Measurements from ENCODE around the gene PXN. TPM values are rescaled to one million over a fixed set of nuclear protein-coding genes. Genes with fewer than 3 reads are reported as not detected.

The PXN gene
- total RNA-seq: 10 to 100 TPM; 33.7 to 38.0 TPM

DNA sequence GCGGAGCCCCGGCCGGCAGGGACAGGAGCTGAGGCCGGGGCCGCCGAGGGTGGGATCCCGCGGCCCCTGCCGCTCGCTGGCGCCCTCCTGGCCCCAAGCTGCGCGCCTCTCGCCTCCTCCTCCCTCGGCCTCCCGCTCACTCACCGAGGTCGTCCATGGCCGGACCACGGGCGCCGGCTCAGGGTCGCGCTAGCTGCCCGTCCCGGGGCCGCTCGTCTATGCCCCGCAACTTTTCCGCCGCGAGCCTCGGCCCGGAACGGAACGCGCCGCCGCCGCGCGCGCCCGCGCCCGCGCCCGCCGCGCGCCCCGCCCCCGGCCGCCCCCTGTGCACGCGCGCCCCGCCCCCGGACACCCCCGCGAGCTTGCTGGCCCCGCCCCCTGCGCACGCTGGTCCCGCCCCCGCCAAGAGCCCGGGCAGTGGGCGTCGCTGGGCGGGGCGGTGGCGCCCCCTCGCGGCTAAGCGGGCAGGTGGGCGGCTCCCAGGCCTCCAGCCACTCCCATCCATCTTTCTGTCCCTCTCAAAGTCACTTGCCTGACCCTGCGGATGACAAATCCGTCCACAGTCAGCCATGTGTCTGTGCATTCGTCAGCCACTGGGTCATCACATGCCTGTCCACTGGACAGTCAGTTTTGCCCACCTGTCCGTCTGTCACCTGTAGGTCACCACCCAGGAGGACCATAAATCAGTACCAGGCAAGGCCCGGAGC lies at the start of gene PXN:
Gene PXN, minus strand, starts transcription at position 258 of the 707 bp plus-strand sequence. Its CDS starts 101 bp downstream, at position 157.

GRCh38 chr12:120301962-120302815 lies 36.7 kb upstream of the PXN start, which contains the start of gene SIRT4:
Gene SIRT4 (plus strand): TSS chr12:120302321. CDS start chr12:120303562, 1,241 bp downstream.

GRCh38 chr12:120292661-120293531 lies 27.4 kb upstream of the PXN start, which contains the start of gene RNU4-1:
Gene RNU4-1 (minus strand): TSS chr12:120293237.

DNA sequence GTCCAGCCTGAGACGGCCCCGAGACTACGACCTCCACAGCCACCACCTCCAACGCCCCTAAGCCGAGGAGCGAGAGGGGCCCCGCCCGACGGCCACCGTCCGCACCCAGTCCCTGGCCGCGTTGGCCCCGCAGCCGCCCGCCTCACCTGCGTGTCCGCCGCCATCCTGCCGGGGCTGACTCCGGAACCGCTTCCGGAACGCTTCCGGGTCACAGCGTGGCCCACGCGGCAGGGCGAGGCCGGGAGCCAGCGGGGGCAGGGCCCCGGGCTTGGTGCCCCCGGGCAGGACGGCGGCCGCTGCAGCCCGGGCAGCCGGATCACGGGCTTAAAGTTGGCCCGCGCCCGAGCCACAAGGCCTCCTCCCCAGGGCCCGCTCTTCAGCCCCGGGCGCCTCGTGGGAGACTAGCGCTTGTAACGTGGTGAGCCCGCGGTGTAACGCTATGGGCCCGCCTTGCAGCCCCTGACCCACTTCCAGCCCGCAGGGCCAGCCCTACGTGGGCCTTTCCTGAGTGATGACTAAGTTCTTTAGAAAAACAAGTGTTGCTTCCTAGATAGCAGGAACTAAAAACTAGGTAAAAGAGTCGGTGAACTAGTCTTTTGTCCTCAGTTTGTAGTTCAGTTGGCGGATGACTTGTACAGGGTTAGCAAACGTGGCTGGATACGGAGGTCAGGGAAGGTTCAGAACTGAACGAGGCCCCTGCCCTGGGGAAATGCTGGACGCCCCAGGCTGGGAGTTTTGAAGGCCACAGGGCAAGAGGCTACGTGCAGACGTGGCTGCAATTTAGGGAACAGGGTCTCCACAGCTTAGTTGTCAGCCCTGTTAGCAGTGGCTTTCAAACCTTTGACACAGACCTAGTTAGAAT lies 70.8 kb downstream of the PXN start, which contains the start of gene GCN1:
Gene GCN1, minus strand, starts transcription at position 182 of the 862 bp plus-strand sequence. Its CDS starts 18 bp downstream, at position 164.

Small RNAs within 50 kb of the gene (small RNA-seq; reads per million reads assigned to genes)
- gene RNU4-1: 92.1 to 150 reads per million in 2 donors
- gene RNU4-2: 227 to 324 reads per million in 2 donors
- gene RNU6-1088P: 0 reads per million in 2 donors

Other genes with a start within 250 kb of the PXN start
- 10 to 100 TPM; 19.3 to 28.0 TPM for gene RAB35, start 149.0 kb downstream of the PXN start, total RNA-seq
- gene GCN1, start 71.0 kb downstream of the PXN start, total RNA-seq: 100 to 1,000 TPM in 1 of 2 donors, 10 to 100 TPM in 1; 92.2 to 135 TPM
- 1,000 to 10,000 TPM in 1 of 2 donors, 100 to 1,000 TPM in 1; 976 to 1,547 TPM for gene RPLP0, start 64.6 kb downstream of the PXN start, total RNA-seq
- under 1 TPM; under 0.01 TPM for gene RNU4-2, start 26.2 kb upstream of the PXN start, total RNA-seq
- under 1 TPM; under 0.01 TPM for gene RNU4-1, start 27.5 kb upstream of the PXN start, total RNA-seq
- 1 to 10 TPM in 1 of 2 donors, under 1 TPM in 1; 0.67 to 1.4 TPM for gene SIRT4, start 36.6 kb upstream of the PXN start, total RNA-seq
- gene PLA2G1B, start 62.0 kb upstream of the PXN start, total RNA-seq: not detected
- gene MSI1, start 103.4 kb upstream of the PXN start, total RNA-seq: under 1 TPM in 1 of 2 donors, not detected in 1; under 0.01 TPM
- 100 to 1,000 TPM; 306 to 311 TPM for gene COX6A1, start 172.4 kb upstream of the PXN start, total RNA-seq
- 10 to 100 TPM; 16.5 to 19.3 TPM for gene TRIAP1, start 180.7 kb upstream of the PXN start, total RNA-seq
- 10 to 100 TPM; 14.1 to 15.0 TPM for gene GATC, start 180.7 kb upstream of the PXN start, total RNA-seq
- 100 to 1,000 TPM in 1 of 2 donors, 10 to 100 TPM in 1; 76.4 to 152 TPM for gene SRSF9, start 204.0 kb upstream of the PXN start, total RNA-seq
- 100 to 1,000 TPM; 211 to 343 TPM for gene DYNLL1, start 230.4 kb upstream of the PXN start, total RNA-seq